HUDEP-2 (cell line): Measurements from ENCODE around the gene TMTC2.
"Not testable (repeated sequence)": the region's sequence is repeated elsewhere in the genome, so short reads cannot be mapped to it uniquely, and the experiment has no call there.

Source experiments
- DNase-seq, 76 experiments: peaks; one replicate each; lab custom pipeline; 2025; ENCODE audit not compliant: unreplicated experiment in 76 of 76; lab: John Stamatoyannopoulos, UW

Gene TMTC2

DNA sequence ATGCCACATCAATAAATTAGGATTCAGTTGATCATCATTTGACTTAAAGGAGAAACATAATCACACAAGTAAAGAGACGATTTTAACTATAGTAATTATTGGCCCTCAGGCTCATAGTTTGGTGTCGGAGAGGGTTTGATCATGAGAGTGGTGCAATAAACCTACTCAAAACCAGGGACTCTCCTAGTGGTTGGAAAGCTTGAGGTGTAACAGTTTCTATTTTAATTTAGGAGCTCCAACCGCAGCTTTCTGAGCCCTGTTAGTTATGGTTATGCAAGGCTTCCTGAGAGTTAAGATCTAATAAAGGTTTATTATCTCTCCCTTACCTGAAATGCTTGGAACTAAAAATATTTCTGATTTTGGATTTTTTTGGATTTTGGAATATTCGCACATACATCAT lies 36.4 kb downstream of the TMTC2 start:
- DNase-seq = no peak

DNA sequence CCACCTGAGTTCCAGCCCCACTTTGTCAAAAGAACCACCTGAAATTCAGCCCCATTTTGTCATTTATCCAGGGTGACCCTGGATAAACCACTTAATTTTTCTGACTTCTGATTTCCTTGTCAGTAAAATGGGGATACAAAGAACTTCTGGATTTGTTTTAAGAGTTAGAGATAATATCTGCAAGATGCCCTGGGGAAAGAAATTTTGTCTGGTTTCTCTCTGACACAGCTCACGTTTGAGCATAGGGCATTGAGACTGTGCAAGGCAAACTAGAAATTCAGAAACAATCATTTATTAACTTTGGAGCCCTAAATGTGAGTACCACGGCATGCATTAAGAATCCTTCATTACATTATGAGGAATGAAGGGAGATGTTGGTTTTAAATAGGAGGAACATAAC lies 37.2 kb downstream of the TMTC2 start:
- DNase-seq = no peak

DNA sequence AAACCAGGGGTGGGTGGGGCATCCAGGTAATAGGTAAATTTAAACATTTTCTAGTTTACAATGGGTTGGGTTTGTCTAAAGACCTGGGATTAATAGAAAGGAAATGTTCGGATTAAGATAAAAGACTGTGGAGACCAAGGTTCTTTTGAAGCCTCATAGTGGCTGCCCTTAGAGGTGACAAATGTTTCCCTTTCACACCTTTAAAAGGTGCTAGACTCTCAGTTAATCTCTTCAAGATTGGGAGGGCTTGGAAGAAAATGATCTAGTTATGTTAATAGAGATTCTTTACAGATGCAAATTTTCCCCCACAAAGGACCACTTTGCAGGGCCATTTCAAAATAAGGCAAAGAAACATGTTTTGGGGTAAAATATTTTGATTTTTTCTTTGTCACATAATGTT lies 39.0 kb downstream of the TMTC2 start:
- no peak for DNase-seq

DNA sequence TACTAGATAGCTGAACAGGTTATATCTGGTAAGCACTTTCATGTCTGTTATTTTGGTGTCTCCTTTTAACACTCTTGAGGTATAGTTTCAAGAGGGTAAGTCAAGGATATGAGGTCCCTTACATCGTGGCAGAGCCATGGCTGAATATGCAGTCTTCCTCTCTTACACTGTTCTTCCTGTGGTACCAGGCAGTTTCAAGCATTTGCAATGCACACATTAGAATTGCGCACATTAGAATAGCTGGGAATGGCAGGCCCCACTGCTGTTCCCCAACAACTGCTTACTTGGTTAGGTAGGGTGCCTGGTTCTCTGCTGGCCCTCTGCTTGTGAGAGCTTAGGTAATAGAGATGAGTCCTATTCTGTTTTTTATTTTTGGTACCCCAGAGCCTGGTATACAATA lies 41.2 kb downstream of the TMTC2 start:
- no peak for DNase-seq

DNA sequence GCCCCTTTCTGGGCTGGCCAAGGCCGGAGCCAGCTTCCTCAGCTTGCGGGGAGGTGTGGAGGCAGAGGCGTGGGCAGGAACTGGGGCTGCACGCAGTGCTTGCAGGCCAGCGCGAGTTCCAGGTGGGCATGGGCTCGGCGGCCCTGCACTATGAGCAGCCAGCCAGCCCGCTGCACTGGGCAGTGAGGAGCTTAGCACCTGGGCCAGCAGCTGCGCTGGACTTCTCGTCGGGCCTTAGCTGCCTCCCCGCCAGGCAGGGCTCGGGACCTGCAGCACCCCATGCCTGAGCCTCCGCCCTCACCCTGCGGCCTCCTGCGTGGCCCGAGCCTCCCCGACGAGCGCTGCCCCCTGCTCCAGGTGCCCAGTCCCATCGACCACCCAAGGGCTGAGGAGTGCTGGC lies 42.0 kb downstream of the TMTC2 start:
- no peak for DNase-seq

DNA sequence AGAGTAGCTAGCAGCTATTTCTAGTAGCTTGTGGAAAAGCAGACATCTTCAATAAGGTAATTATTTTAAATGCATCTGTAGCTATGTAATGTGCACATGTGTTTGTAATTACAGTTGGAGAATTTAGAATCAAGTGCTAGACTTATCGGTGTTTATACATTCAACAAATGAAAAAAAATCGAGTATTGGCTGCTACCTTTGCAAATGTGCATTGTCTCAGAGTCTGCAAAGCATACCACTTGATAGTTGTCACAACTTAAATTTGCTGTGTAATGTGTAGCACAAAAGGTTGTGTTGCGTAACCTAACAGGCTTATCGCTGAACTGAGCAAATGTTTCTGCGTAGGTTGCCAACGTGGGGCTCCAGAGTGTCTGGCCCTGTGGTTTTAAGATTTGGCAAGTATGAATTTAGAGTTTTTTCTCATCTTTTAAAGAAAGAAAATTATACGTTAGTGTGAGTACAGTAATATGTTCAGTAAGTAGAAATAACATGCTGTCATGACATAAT lies 44.3 kb downstream of the TMTC2 start:
- no peak for DNase-seq

DNA sequence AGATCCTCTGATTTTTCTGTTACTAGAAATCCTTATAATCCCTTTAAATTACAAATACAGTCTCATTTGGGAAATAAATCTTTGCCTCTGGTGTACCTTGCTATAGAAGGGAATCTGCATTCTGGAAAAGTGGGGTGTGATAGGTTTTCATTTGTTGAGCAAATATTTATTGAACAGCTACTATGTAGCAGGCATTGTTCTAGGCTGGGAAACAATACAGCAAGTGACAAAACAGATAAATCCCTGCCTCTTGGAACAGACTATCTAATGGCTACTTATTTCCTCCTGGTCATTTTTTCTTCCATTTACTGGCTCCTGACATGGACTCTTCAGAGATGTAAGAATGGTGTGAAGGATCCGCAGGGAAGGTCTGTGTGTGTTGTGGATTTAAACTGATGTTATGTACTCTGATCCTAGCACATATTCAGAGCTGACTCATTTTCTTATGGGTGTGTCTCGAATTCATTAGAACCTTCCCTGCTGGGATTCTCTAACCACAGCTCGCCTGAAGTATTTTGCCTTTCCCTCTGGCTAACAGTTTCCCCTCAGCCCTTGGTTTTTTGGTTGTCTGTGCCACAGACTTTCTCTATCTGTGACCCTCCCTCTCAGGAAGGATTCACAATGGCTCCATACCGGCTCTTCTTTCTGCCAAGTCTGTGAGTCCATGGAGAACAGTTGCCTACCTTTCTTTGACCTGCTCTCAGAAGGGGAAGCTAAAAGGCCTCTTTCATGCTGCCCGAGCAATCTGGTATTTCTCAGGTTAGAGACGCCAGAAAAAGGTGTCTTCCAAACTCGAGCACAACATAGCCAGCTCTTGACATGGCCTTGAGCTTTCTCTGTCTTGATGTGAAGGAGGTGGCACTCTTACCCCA lies 53.7 kb downstream of the TMTC2 start:
- DNase-seq = peak in 1 of 76 experiments; percentile 9

DNA sequence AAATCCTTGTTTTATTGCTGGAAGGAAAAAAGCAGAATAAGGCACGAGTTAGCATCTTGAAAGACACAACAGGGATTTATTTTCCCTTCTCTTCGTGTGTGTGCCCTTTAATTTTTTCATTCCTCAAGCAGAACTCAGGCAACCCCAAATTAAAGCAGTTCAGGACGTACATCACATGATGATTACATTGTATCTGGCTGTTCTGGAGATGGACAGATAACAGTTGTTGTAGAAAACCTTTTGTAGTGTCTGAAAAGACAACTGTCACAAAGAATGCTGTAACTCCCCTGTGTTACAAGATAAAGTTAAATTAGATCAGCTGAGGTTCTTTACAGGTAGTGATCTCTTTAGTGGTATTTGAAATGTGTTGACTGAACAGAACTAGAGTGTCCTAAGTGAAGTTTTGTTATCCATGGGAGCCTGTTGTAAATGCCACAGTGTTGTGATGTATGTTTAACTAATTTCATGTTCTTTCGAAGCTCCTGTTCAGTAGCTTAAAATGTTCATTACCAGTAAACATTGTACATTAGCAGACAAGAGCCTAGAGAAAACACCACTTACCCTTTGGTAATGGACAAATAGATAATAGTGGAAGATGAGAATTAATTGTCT lies 58.5 kb downstream of the TMTC2 start:
- DNase-seq = peak in 1 of 76 experiments; percentile 17

DNA sequence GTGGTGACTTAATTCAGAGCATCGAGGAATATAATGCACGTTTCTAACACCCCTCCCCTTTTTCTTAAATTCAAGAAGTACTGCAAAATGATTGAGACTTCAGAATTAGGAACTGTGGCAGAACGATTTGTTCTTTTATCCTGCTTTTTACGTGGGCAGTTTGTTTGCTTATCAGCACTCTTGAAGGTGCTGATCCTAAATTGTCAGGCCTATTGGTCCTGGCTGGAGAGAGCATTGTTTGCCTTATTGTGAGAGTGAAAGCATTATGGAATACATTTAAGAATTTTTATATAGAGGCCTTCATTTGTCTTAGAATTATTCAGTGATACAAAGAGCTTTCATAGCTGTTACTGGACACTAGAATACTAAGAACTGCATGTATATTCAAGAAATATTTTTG lies 59.1 kb downstream of the TMTC2 start:
- DNase-seq = no peak

DNA sequence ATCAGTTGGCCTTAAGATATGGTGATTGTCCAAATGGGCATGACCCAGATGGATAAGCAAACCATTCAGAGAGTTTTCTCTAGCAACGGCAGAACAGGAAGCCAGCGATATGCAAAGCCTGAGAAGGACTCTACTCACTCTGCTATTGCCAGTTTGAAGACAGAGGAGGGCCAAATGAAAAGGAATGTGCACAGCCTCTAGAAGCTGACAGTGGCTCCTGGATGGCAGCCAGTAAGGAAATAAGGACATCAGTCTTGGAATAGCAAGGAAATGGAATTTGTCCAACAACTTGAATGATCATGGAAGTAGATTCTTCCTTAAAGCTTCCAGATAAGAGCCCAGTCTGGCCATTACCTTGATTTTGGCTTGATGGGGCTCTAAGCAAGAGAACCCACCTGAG lies 60.0 kb downstream of the TMTC2 start:
- no peak for DNase-seq

DNA sequence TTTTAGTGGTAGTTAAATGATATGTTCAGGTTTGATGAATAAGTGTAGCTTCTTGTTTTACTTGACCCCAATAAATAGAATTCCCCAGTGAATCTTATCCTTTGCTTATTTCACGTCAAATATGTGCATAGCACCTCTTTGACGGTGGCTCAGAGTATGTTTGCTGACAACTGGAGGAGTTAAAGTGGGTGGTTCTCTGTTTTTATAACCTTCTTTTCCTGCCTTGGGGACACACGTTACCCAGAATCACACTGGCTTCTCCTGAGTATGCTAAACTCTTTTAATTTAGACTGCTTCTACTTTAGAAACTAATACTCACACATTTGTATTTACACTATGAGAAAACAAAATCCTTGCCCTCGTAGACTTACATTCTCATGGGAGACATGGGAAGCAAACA lies 62.3 kb downstream of the TMTC2 start:
- no peak for DNase-seq

DNA sequence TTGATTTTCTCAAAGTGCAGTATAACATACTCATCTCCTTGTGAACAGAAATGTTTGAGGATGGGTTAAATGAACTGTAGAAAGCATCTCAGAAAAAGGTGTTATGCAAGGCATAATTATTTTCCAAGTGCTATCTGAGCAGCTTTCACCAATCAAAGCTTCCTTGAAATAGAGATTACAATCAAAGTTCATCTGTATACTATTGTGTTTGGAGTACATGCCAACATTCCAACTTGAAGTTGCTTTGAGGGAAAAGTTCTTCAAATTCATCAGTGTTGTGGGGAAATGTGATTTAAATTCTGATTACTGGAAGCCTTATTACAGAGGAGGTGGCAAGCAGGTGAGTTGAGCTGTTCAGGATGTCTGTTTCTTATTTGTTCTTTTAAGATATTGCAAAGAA lies 68.2 kb downstream of the TMTC2 start:
- DNase-seq = no peak

DNA sequence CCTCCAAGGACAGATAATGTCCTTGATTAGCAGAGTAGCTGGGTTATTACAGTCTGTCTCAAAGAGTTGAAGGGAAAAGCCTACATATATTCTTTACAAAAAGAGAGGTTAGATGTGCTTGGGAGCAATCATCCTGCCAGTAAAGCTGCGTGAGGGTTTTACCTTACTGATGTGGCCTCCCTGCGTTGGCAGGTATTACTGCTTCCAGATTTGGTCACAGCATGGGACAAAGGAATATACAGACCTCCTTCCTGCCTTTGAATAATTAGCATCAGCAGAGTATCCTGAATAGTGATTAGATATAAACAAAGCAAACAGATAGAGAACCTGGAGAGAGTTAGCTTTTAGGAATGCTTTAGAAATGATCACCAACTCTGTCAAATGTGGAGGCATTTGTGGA lies 69.6 kb downstream of the TMTC2 start:
- no peak for DNase-seq

DNA sequence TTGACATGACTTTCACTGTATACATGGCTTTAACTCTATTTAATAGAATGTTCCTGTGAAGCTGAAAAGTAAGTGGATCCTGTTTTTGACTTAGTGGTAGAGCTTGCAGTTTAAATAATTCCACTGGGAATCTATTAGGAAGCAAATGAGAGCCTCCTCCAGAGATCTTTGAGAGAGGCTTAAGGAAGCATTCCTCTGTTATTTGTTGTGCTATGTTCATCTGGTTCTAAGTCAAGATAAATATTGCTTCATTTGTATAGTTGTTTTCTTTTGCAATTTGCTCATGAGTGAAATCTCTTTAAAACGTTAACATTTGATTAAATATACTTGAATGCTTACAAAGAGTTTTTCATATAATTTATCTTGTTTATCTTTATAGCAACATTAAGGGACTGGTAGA lies 70.4 kb downstream of the TMTC2 start:
- DNase-seq = no peak

DNA sequence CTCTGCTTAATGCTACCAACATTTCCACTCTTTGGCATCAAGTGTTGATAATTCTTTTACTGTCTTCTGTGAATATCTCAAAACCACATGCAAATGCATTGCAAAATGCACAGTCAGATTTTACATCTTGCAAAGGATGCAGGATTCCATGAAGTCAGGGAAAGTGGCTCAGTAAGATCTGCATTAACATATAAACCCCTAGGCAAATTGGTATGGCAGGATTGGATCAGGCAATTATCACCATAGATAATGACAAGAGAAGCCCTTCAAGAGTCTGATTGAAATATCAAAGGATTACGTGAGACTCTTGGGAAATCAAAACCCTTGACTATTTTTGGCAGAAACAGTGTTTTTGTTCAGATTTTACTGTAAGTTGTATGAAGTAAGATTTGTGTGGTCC lies 71.0 kb downstream of the TMTC2 start:
- DNase-seq = no peak

DNA sequence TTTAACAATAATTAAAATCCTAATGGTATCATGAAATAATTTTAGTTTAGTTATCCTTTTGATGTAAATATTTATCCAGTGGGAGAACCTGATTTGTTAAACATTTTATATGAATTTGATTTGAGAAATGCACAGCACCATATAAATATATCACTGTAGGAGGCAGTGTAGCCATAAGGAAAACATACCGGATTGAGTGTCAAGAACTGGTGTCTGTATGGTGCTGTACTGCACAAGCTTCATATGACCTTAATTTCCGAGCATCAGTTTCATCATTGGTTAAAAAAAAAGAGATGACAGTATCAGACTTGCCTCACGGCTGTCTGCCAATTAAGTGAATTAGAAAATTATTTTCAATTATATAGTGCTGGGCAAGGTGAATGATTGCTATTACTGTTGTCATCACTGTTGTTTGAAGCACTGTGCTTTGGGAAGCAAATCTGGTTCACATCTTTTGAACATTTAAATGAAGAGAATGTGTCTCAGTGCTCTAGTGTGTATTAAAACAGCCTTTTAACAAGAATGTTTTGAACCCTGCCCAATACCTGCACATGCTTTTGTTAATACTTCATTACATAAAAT lies 72.1 kb downstream of the TMTC2 start:
- no peak for DNase-seq

DNA sequence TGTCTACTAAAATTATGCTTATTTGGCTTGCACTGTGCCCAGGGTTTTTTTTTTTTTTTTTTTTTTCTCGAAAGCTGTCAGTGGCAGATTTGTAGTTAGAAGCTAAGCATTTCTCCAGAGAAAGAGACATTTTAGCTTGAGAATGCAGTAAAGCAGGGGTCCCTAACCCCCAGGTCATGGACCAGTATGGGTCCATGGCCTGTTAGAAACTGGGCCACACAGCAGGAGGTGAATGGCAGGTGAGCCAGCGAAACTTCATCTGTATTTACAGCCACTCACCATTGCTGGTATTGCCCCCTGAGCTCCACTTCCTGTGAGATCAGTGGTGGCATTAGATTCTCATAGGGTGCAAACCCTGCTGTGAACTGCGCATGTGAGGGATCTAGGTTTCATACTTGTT lies 73.7 kb downstream of the TMTC2 start:
- DNase-seq = no peak

DNA sequence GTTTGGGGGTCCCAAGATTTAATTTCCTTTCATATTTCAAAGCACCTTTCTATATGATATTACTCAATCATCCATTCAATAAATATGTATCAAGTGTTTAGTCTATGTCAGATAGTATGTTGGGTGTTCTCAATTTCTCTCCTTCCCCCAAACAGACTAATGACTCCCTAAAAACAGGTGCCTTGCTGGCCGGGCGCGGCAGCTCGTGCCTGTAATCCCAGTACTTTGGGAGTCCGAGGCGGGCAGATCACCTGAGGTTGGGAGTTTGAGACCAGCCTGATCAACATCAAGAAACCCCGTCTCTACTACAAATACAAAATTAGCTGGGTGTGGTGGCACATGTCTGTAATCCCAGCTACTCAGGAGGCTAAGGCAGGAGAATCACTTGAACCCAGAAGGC lies 78.5 kb downstream of the TMTC2 start:
- not testable (repeated sequence) for DNase-seq

DNA sequence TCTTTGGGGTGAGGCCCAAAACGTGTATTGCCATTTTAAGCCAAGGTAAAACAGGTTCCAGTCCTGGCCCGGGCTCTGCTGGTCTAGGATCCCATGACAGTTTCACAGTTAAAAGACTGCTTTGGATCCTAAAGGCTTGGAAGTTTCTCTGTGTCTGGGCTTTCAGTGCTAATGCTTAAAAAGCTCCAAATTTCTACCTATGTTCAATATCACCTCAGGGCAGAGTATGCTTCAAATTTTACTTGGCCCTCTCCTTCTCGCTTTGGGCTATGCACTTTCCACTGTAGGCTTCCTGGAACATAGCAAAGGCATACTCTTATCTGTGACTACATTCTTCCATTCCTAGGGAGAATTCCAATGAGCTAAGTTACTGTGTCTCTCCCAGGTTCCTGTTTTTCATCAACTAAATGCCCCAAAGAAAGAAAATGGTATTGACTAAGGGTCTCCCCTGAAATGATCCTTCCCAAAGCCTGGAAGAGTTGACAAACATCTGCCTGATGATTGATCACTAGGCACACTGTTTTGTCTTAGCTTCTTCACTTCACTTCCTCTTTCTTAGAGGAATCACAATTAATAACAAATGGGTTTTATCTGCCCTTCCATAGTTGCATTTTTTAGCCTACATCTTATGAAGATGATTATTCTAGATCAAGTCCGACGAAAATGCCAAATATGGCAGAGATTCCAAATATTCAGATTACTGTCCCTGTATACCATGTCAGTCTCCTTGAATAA lies 79.4 kb downstream of the TMTC2 start:
- DNase-seq = no peak

DNA sequence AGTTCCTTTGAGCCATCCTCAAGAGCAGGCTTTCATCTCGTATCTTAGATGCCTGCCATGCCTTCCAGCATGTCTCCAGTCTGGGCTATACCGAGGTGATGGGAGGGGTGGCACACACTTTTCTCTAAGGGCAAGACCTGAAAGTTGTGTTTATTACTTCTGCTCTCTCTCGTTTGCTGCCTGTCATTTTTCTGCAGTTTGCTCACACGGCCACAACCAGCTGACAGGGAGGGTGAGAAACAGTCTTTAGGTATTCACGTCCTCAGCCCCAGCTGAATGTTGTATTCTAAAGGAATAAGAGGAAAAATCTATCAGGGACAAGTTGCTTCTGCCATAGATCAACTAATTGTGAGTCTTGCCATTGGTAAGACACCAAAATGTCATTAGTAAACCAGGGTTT lies 88.0 kb downstream of the TMTC2 start:
- no peak for DNase-seq

DNA sequence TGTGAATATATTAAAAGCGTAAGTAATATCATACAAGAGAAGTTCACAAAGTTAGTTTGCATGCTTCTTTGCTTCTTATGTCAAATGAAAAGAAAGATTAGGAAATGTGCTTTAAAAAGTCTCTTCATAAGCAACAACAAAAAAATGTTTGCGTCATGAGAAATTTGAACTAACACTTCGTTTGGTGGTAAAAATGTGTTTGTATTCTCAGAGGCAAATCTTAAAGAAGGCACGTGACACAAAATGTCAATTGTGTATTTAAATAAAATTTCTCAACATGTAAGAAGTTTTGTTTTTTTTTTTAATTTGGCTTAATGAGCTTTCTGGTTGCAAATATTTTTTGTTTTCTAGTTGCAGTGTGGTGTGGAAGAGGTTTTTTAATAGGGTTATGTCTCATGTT lies 93.8 kb downstream of the TMTC2 start:
- no peak for DNase-seq
